SHP77 treated with DMSO at 0.1 percent for 48 hours (cell line): Measurements from ENCODE around the gene FNDC1.
"Not testable (repeated sequence)": the region's sequence is repeated elsewhere in the genome, so short reads cannot be mapped to it uniquely, and the experiment has no call there.

ENCODE experiments used
- DNase-seq: peaks from one replicate; lab custom pipeline; 2025; lab: John Stamatoyannopoulos, UW

Gene FNDC1

GRCh38 chr6:159259441-159260125 is 90.4 kb downstream of the FNDC1 start:
- DNase-seq = no peak

GRCh38 chr6:159260208-159260607 is 91.0 kb downstream of the FNDC1 start:
- DNase-seq = no peak

GRCh38 chr6:159261995-159262394 is 92.8 kb downstream of the FNDC1 start:
- no peak for DNase-seq

GRCh38 chr6:159262586-159262985 is 93.4 kb downstream of the FNDC1 start:
- no peak for DNase-seq

GRCh38 chr6:159267165-159267564 is 98.0 kb downstream of the FNDC1 start:
- no peak for DNase-seq

- no peak for DNase-seq
These were observed 99.3 kb downstream of the FNDC1 start for GRCh38 chr6:159268511-159268910.

- no peak for DNase-seq
These were observed 102.1 kb downstream of the FNDC1 start for GRCh38 chr6:159271257-159271656.

GRCh38 chr6:159278626-159279025 is 109.4 kb downstream of the FNDC1 start:
- DNase-seq = no peak

- no peak for DNase-seq
These were observed 110.6 kb downstream of the FNDC1 start for GRCh38 chr6:159279790-159280277.

GRCh38 chr6:159282421-159282820 is 113.2 kb downstream of the FNDC1 start:
- DNase-seq = no peak

- not testable (repeated sequence) for DNase-seq
These were observed 115.5 kb downstream of the FNDC1 start for GRCh38 chr6:159284661-159285060.

GRCh38 chr6:159298840-159299239 is 129.6 kb downstream of the FNDC1 start:
- no peak for DNase-seq

GRCh38 chr6:159299566-159299965 is 130.4 kb downstream of the FNDC1 start:
- DNase-seq = no peak

GRCh38 chr6:159301277-159301676 is 132.1 kb downstream of the FNDC1 start:
- DNase-seq = no peak

GRCh38 chr6:159301810-159302593 is 132.8 kb downstream of the FNDC1 start:
- no peak for DNase-seq

- DNase-seq = no peak
These were observed 133.4 kb downstream of the FNDC1 start for GRCh38 chr6:159302594-159302992.

GRCh38 chr6:159303159-159303558 is 134.0 kb downstream of the FNDC1 start:
- DNase-seq = no peak

- no peak for DNase-seq
These were observed 134.6 kb downstream of the FNDC1 start for GRCh38 chr6:159303784-159304183.

- DNase-seq = no peak
These were observed 135.4 kb downstream of the FNDC1 start for GRCh38 chr6:159304641-159305040.

- DNase-seq = no peak
These were observed 136.0 kb downstream of the FNDC1 start for GRCh38 chr6:159305159-159305558.

GRCh38 chr6:159305804-159306537 is 136.8 kb downstream of the FNDC1 start:
- DNase-seq = no peak

GRCh38 chr6:159307246-159307790 is 138.1 kb downstream of the FNDC1 start:
- DNase-seq = no peak
